ENCODE measurements around the gene MAEA.

The MAEA gene

DNA sequence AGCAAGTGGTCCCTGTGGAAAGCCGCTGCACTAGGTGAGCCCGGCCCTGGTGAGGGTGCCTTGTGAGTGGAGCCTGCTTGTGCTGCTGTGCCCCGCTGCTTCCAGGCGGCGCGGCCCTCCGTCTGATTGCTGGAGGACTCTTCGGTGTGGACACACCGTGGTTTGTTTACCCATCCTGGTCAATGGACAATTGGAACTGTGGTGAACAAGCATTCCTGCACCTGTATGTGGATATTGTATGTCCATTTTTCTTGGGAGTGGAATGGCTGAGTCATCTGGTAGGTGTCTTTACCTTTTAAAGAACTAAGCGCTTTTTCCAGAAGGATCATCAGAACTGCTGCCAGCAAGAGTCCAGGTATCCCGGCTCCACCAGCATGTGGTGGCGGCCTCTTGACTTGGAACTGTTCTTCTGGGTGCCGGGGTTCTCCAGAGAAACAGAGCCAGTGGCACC, 15.6 kb downstream of the MAEA start:
- DNase-seq: no peak

DNA sequence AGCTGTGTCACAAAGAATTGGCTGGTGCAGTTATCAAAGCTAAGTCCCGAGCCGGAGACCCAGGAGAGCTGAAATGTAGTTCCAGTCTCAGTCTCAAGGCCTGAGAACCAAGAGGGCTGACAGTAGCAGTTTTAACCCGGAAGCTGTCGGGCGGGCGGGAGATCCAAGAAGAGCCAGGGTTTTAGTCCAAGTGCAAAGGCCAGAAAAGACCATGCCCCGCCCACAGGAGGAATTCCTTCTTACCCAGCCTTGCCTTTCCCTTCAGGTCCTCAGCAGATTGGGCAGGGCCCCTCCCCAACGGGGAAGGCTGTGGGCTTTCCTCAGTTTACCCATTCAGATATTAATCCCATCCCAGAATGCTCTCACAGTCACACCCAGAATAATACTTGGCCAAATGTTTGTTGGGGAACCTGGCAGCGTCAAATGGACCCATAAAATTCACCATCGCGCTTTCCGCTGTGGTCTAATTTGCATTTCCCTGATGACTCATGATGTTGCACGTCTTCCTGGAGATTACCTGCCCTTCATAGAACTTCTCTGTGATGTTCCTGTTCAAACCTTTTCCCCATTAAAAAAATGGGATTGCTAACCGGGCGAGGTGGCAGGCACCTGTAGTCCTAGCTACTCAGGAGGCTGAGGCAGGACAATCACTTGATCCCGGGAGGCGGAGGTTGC, 16.2 kb downstream of the MAEA start:
- no peak for DNase-seq

DNA sequence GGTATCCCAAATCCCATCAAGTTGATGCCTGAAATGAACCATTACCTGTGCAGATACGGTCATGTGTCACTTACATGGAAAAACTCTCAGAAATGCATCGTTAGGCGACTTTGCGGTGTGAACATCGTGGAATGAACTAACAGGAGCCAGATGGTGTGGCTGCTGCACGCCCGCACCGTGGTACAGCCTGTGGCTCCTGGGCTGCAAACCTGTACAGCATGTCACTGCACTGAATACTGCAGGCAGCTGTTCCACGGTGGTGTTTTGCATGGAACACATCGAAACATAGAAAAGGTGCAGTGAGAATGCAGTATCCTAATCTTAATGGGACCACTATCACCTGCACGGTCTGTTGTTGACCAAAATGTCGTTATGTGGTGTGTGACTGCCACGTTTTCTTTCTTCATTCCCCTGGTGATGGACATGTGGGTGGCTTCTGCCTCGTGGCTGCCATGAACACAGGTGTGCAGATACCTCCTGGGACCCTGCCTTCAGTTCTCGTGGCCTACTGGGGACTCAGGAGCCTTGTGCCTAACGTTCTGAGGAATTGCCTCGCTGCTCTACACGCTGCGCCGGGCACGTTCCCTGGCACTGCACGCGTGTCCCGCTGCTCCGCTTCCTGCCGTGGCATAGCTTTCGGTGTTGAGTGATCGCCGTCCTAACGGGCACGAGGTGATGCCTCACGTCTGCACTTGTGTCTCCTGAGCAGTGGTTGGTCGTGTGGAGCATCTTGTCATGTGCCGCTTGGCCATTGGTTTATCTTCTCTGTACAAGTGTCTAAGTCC, 18.5 kb downstream of the MAEA start:
- DNase-seq: no peak

DNA sequence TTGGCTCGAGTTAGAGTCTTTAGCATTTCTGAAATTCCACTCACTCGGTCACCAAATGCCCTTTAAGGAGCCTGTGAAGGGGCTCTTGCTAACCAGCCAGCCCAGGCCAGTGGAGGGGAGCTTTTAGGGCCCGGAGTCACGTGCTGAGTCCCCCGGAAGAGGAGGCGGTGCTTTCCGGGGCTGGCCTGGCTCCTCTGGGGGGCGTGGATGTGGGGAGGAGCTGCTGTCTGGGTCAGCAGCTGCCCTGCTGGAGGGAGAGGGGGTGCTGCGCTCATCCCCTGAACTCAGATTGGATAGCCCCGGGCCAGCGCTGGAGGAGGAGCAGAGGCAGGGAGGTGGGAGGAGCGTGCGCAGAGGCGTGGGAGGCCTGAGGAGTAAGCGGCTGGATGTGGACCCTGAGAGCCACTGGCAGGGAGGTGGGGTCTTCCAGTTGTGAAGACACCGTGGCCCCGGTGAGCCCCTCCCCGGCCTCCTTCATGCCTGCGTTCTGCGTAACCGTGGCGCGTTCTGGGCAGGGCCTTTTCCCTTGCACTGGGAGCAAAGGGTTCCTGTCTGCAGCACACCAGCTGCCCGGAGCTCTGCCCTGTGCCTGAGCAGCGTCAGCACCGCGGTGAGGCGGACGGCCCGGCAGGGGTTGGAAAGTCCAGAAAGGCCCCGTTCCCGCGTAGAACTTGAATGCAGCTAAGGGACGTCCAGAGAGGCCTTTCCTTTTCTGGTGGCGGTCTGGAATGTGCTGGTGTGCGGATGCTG, 19.7 kb downstream of the MAEA start:
- DNase-seq: no peak

GRCh38 chr4:1310031-1310795, 20.5 kb downstream of the MAEA start:
- DNase-seq: no peak

GRCh38 chr4:1310796-1311631, 21.3 kb downstream of the MAEA start:
- no peak for DNase-seq

GRCh38 chr4:1312821-1313640, 23.3 kb downstream of the MAEA start:
- DNase-seq: no peak

DNA sequence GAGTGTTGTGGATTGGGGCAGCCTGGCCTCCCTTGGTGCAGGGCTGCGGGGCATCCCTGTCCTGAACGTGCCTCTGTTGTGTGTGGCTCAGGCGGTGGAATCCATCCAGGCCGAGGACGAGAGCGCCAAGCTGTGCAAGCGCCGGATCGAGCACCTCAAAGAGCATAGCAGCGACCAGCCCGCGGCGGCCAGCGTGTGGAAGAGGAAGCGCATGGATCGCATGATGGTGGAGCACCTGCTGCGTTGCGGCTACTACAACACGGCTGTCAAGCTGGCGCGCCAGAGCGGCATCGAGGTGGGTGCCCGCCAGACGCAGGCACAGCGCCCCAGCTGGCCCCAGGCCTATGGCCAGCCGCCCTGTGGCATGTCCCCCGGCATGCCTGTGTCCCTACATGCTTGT, 25.6 kb downstream of the MAEA start:
- DNase-seq: no peak

DNA sequence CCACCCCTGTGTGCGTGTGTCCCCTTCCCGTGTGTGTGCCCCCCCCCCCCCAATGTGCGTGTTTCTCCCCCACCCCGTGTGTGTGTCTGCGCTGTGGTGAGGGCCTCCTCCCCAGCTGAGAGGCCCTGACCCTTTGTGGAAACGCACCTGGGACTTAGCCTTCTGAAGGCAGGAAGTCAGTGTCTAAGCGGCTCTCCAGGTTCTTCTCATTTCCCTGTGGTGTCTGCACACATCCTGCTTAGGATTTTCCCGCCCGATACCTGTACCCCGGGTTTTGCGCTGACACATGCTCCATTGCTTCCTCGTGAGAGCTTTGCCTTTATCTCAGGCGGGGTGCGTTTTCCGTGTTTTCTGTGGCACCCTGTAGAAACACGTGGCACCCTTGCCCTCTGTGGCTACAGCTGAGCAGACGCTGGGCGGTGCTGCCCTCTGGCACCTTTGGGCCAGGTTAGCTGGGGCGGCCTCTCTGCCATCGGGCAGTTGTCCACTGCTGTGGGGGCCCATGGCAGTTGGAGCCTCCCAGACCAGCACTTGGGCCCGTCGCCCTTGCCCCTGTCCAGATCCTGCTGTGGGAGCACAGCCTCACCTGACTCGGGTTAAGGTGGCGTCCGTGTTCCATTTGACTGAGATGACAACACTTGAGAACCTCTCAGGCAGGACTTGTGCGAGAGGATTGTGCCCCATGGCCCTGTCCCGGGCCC, 26.3 kb downstream of the MAEA start:
- DNase-seq: no peak

- DNase-seq: no peak
Measured at GRCh38 chr4:1316537-1317168, 27.0 kb downstream of the MAEA start.

GRCh38 chr4:1317177-1318045, 27.7 kb downstream of the MAEA start:
- no peak for DNase-seq

GRCh38 chr4:1318046-1318375, 28.3 kb downstream of the MAEA start:
- DNase-seq: no peak

DNA sequence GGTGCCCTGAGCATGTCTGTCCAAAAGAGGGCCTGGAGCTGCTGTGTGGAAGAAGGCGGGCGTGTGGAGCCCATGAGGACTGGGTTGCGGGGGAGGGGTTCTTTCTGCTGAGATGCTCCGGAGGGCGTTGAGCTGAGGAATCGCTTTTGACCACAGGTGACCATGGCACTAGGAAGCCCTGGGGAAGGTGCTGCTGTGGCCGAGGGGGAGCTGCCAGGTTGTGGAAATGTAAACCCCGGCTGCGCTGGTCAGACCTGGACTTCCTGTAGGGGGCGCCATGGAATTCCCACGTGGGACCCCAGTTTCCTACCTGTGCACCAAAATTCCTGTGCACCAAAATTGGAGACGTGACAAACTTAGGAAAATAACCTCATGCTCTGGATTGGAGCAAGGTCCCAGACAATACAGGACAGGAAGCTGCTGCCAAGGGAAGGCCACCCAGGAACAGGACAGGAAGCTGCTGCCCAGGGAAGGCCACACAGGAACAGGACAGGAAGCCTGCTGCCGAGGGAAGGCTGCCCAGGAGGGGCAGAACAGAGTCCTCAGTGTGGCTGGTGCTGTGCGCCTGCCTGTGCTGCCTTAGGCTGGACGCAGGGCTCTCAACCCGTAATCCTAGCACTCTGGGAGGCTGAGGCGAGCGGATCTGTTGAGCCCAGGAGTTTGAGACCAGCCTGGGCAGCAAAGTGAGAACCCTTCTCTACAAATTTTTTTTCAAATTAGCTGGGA, 29.0 kb downstream of the MAEA start:
- DNase-seq: no peak

GRCh38 chr4:1321486-1321885, 31.8 kb downstream of the MAEA start:
- no peak for DNase-seq

- DNase-seq: no peak
Measured at GRCh38 chr4:1321946-1322650, 32.4 kb downstream of the MAEA start.

- DNase-seq: no peak
Measured at GRCh38 chr4:1323280-1323634, 33.6 kb downstream of the MAEA start.

DNA sequence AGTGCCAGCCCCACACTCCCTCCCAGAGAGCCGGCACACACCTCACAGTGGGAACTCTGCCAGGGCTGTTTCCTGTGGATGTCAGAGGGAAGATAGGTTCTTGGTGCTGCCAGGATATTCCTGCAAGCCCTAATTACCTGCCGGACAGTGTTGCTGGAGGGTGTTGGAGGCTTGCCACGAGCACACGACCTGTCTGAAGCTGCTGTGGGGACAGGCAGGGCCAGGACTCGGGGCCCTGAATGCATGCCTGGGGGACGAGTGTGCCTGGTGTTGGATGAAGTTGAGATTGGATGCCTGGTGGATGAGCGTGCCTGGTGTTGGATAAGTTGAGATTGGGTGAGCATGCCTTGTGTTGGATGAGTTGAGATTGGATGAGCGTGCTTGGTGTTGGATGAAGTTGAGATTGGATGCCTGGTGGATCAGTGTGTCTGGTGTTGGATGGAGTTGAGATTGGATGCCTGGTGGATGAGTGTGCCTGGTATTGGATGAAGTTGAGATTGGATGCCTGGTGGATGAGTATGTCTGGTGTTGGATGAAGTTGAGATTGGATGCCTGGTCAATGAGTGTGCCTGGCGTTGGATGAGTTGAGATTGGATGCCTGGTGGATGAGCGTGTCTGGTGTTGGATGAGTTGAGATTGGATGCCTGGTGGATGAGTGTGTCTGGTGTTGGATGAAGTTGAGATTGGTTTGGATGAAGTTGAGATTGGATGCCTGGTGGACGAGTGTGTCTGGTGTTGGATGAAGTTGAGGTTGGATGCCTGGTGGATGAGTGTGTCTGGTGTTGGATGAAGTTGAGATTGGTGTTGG, 34.1 kb downstream of the MAEA start:
- no peak for DNase-seq
